Measurements from ENCODE around the gene SERPINA5. TPM values are rescaled to one million over a fixed set of nuclear protein-coding genes. Genes with fewer than 3 reads are reported as not detected.

Gene SERPINA5
- total RNA-seq, 1 experiment from 2014 or later = 2.2 TPM

DNA sequence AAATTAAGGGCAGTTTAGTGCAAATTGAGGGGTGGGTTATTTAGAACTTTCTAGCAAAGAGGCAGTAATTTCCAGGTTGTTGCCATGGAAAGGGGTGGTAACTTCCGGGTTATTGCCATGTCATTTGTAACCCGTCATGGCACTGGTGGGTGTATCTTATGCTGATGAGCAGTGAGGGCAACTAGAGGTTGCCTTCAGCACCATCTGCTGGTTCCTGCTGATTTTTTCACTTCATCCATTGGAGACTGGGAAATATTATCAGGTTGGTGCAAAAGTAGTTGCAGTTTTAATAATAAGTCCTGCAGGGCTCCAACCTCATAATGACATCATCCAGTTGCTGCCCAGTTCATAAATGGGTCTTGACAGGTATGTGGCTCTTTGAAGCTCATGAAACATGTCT is 44.4 kb upstream of the SERPINA5 start:
- Histone ChIP-seq H3K4me1 (no peaks in the 10 kb centered on the region), H3K4me3 (ENCODE audit: low read depth, low read length) (no peak overlapping the region), H3K27me3 (replicated peaks; ENCODE audit: control insufficient read depth, insufficient read depth, low read length) (no peaks in the 10 kb centered on the region), H3K36me3 (ENCODE audit: control insufficient read depth, insufficient read depth, low read length) (no peaks in the 10 kb centered on the region), H3K9me3 (no peaks in the 10 kb centered on the region)
- H3K27ac Mint-ChIP-seq (ENCODE audit: unreplicated experiment) = no peak overlapping the region
- POLR2A ChIA-PET = no interaction called here
- H3K4me3 Mint-ChIP-seq (ENCODE audit: unreplicated experiment) = no peak overlapping the region
- no TSS peak for BruUV-seq (replicated peaks)
- intact Hi-C loops (cut with micrococcal nuclease; ENCODE audit: unreplicated experiment) = no loop called here
- peaks cover 6% of the 10 kb centered on the region for H3K27me3 Mint-ChIP-seq (ENCODE audit: insufficient read depth, unreplicated experiment)
- no peaks in the 10 kb centered on the region for H3K9me3 Mint-ChIP-seq (ENCODE audit: unreplicated experiment)
- DNase-seq = no peak
- CTCF ChIA-PET = no interaction called here
- no peaks in the 10 kb centered on the region for H3K4me1 Mint-ChIP-seq (ENCODE audit: low read depth, unreplicated experiment)
- no peaks in the 10 kb centered on the region for H3K36me3 Mint-ChIP-seq (ENCODE audit: insufficient read depth, unreplicated experiment)
- TF ChIP-seq, protein P1, sequence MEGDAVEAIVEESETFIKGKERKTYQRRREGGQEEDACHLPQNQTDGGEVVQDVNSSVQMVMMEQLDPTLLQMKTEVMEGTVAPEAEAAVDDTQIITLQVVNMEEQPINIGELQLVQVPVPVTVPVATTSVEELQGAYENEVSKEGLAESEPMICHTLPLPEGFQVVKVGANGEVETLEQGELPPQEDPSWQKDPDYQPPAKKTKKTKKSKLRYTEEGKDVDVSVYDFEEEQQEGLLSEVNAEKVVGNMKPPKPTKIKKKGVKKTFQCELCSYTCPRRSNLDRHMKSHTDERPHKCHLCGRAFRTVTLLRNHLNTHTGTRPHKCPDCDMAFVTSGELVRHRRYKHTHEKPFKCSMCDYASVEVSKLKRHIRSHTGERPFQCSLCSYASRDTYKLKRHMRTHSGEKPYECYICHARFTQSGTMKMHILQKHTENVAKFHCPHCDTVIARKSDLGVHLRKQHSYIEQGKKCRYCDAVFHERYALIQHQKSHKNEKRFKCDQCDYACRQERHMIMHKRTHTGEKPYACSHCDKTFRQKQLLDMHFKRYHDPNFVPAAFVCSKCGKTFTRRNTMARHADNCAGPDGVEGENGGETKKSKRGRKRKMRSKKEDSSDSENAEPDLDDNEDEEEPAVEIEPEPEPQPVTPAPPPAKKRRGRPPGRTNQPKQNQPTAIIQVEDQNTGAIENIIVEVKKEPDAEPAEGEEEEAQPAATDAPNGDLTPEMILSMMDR (IDR thresholded peaks at IDR 0.05; ENCODE audit: insufficient read depth in 1 of 2, low read depth in 1 of 2, low read length in 1 of 2, severe bottlenecking in 1 of 2, unreplicated experiment in 1 of 2) = peak in 1 of 2 experiments; percentile 9

DNA sequence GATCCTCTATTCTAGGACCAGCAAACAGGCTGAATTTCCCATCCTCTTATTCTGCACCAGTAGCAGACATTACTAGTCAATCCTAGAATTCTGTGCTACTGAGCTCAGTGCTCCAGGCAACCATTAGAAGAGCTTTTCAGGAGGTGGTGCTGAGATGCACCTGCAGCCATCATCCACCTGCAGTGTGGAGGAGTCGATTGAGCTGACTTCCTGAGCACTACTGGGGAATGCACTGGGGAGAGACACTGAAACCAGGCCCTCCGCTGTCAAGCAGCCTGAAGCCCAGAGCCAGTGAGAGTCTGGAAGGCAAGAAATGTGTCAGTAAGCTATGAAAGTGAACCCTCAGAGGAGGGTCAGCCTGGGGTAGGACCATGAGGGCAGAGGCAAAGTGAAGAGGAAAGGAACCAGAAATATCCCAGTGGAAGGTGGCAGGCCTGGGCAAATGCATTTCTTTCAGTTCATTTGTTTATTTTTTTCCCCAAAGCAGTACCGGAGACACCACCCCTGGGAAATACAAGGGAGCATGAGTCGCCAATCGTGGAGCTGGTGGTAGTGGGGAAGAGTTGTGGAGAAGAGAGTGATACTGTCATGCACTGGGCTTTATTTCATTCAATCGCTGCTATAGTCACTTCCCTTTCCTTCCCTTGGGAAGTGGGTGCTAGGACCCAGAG is 43.0 kb upstream of the SERPINA5 start:
- Histone ChIP-seq H3K4me3 (ENCODE audit: low read depth, low read length) (no peak overlapping the region), H3K27me3 (replicated peaks; ENCODE audit: control insufficient read depth, insufficient read depth, low read length) (no peaks in the 10 kb centered on the region), H3K9me3 (no peaks in the 10 kb centered on the region), H3K4me1 (no peaks in the 10 kb centered on the region), H3K36me3 (ENCODE audit: control insufficient read depth, insufficient read depth, low read length) (no peaks in the 10 kb centered on the region)
- POLR2A ChIA-PET = no interaction called here
- peaks cover 6% of the 10 kb centered on the region for H3K27me3 Mint-ChIP-seq (ENCODE audit: insufficient read depth, unreplicated experiment)
- no peak for DNase-seq
- H3K4me3 Mint-ChIP-seq (ENCODE audit: unreplicated experiment) = no peak overlapping the region
- intact Hi-C loops (cut with micrococcal nuclease; ENCODE audit: unreplicated experiment) = no loop called here
- TF ChIP-seq, protein P1 (IDR thresholded peaks at IDR 0.05; ENCODE audit: insufficient read depth in 1 of 2, low read depth in 1 of 2, low read length in 1 of 2, severe bottlenecking in 1 of 2, unreplicated experiment in 1 of 2) = no peak
- H3K27ac Mint-ChIP-seq (ENCODE audit: unreplicated experiment) = no peak overlapping the region
- CTCF ChIA-PET = interaction anchor here (0.9 kb wide), 1 partner anchor 11 kb away, joined by 4 read pairs; no protein-coding TSS in a partner anchor
- no peaks in the 10 kb centered on the region for H3K36me3 Mint-ChIP-seq (ENCODE audit: insufficient read depth, unreplicated experiment)
- H3K9me3 Mint-ChIP-seq (ENCODE audit: unreplicated experiment) = no peaks in the 10 kb centered on the region
- no peaks in the 10 kb centered on the region for H3K4me1 Mint-ChIP-seq (ENCODE audit: low read depth, unreplicated experiment)
- no TSS peak for BruUV-seq (replicated peaks)

DNA sequence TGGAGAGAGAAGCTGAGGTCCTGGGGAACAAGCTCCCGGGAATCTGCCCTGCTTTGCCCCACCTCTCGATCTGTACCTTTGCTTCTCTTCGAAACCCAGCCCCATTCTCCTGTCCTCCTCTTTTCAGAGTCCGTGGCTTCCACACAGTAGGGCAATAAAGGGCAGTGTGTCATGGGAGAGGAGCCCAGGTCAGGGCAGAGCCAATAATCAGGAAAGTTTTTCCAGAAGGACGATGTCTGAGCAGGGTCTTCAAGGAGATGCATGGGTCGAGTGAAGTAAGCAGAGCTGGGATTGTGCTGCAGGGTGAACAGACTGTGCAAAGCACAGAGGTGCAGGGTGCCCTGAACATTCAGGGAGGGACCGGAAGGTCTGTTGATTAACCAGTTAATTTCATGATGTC is 42.0 kb upstream of the SERPINA5 start:
- no peaks in the 10 kb centered on the region for H3K27me3 ChIP-seq (replicated peaks; ENCODE audit: control insufficient read depth, insufficient read depth, low read length)
- CTCF ChIA-PET = no interaction called here
- no peaks in the 10 kb centered on the region for H3K9me3 ChIP-seq
- H3K4me3 ChIP-seq (ENCODE audit: low read depth, low read length) = no peak overlapping the region
- H3K4me3 Mint-ChIP-seq (ENCODE audit: unreplicated experiment) = no peak overlapping the region
- H3K36me3 Mint-ChIP-seq (ENCODE audit: insufficient read depth, unreplicated experiment) = no peaks in the 10 kb centered on the region
- intact Hi-C loops (cut with micrococcal nuclease; ENCODE audit: unreplicated experiment) = no loop called here
- POLR2A ChIA-PET = no interaction called here
- TF ChIP-seq, protein P1 (IDR thresholded peaks at IDR 0.05; ENCODE audit: insufficient read depth in 1 of 2, low read depth in 1 of 2, low read length in 1 of 2, severe bottlenecking in 1 of 2, unreplicated experiment in 1 of 2) = no peak
- no TSS peak for BruUV-seq (replicated peaks)
- H3K27ac Mint-ChIP-seq (ENCODE audit: unreplicated experiment) = no peak overlapping the region
- no peak for DNase-seq
- no peaks in the 10 kb centered on the region for H3K4me1 ChIP-seq
- H3K27me3 Mint-ChIP-seq (ENCODE audit: insufficient read depth, unreplicated experiment) = peaks cover 4% of the 10 kb centered on the region
- H3K9me3 Mint-ChIP-seq (ENCODE audit: unreplicated experiment) = no peaks in the 10 kb centered on the region
- H3K36me3 ChIP-seq (ENCODE audit: control insufficient read depth, insufficient read depth, low read length) = no peaks in the 10 kb centered on the region
- H3K4me1 Mint-ChIP-seq (ENCODE audit: low read depth, unreplicated experiment) = no peaks in the 10 kb centered on the region
